Ureter (tissue), 1 donor: ENCODE results near the gene ABHD3. TPM values are rescaled to one million over a fixed set of nuclear protein-coding genes. Genes with fewer than 3 reads are reported as not detected.
"Not testable (repeated sequence)": the region's sequence is repeated elsewhere in the genome, so short reads cannot be mapped to it uniquely, and the experiment has no call there.

Experiments
- DNase-seq: peaks from one replicate; pipeline ENCODE4 v3.0.0-alpha.2; 2020; ENCODE audit warnings: low spot score
- total RNA-seq: library from RNA; stranded (reverse); gene quantifications from one replicate; pipeline ENCODE4 v1.2.4, GENCODE V29; 2023
- donor health status: DM: yes; HTN: yes; CAD: no.

The ABHD3 gene
- total RNA-seq, 1 donor from 2014 or later, result 16.5 TPM

DNA sequence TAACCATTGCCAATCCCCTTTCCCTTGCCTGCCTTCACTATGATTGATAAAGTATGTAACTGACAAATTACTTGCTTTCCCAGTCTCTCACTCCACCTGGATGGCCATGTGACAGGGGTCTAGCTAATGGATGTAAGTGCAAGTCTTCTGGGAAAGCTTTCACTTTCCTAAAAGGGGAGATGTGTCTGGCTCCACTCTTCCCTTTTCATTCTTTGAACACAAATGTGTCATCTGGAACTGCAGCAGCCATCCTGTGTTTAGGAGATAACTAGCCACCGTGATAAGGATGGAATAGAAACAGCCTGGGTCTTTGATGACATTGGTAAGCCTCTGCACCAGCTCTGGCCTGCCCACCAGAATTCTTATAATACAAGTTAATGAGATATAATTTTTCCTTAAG is 54.3 kb downstream of the ABHD3 start:
- DNase-seq, result no peak

GRCh38 chr18:21640375-21640774 is 64.2 kb downstream of the ABHD3 start:
- DNase-seq, result not testable (repeated sequence)

DNA sequence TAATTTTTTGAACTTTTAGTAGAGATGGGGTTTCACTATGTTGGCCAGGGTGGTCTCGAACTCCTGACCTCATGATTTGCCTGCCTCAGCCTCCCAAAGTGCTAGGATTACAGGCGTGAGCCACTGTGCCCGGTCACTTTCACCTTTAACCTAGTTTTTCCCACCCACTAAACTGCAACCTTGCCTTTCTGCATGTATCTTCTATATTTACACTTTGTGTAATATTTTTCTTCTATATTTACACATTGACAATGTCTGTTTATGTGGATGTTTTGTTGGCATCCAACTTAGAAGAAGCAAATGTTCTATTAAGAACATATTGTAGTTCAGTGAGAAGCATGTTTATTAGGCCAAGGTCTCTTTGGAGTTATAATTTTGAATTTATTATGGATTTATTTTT is 65.8 kb downstream of the ABHD3 start:
- no peak for DNase-seq

- no peak for DNase-seq
Observed at GRCh38 chr18:21636769-21637168, 67.8 kb downstream of the ABHD3 start.

DNA sequence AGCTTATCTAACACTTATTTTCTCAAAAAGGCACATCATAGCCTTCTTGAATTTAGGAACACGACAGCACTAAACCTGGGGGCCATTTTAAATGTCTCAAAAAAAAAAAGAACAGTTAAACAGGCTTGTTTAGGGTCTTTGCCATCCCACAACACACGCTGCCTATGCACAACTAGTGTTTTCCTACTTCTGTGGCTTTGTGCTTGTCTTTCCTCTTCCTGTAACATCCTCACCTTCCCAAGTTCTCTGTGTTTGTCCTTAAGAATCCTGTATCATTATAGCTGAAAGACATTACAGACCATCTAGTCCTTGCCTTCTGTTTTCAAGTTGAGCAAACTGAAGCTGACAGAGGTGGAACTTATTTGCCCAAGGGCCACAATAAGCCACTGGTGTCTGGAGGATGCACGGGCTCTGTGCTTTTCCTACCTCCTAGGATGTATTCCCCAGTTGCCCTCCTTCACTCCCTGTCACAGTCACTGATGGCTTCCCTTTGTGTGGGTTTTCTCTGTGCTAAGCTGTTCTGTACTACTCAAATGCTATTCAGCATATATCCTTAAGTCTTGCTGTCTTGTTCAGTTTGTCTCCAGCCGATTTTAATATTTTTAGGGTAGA is 69.9 kb downstream of the ABHD3 start:
- no peak for DNase-seq

DNA sequence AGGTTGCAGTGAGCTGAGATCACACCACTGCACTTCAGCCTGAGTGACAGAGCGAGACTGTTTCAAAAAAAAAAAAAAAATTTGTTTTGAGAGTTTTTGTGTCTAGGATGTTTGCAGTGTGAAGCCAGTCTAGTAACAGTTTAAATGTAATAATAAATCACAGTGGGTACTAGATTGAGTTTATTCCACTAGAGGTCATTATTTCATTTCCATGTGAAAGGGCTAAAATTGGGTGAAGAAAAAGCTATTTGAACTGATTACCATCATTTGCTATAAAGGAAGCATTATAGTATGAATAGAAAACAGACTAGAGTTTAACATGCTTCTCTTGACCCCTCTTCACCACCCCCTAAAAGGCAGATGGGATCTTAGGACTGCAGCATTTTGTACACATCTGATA is 72.2 kb downstream of the ABHD3 start:
- DNase-seq, result no peak

GRCh38 chr18:21629089-21629832 is 75.3 kb downstream of the ABHD3 start:
- DNase-seq, result no peak

GRCh38 chr18:21621640-21622039 is 82.9 kb downstream of the ABHD3 start:
- DNase-seq, result not testable (repeated sequence)

DNA sequence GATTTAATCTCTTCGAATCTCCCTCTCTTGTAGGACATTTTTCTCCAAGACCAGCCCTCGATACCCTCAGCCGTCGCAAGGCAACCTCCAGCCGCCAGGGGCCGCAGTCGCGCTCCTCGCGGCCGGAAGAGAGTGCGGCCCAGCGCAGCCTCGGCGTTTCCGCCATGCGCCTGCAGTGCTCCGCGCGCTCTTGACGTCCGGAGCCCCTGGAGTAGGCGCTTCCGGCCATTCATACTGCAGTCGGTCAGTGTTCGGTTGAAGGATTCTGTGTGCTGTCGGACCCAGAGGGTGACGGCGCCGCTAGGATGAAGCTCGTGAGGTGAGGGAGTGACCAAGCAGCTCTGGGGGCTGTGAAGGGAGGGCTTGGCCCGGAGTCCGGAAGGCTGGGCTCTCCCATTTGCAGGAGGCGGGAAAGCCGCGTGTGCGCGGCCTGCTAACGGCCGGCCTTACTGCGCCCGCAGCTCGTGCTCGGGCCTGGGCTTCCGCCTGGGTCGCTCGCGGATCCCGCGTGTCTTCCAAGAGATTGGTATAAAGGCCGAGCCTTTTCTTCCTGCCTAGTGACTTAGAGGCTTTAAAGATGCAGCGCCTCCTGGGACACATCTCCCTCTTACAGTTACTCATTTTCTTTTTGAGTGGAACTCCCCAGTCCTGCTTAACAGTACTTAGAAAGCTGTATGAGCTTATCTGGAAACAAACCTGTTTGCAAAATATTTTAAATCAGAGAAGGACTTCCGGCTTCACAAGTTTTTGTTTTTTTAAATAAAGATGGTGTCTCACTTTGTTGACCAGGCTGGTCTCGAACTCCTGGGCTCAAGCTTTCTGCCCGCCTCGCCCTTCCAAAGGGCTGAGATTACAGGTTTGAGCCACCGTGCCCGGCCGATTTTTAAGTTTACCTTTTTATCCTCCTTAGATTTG is 92.2 kb downstream of the ABHD3 start, which contains the start of gene SNRPD1:
SNRPD1 (plus strand) TSS at position 190 of the 915 bp plus-strand sequence; CDS start at position 306, 116 bp downstream.
- peak; percentile 87 for DNase-seq

- DNase-seq, result not testable (repeated sequence)
Observed at GRCh38 chr18:21611401-21612124, 93.0 kb downstream of the ABHD3 start.

- no peak for DNase-seq
Observed at GRCh38 chr18:21605213-21605612, 99.4 kb downstream of the ABHD3 start.

DNA sequence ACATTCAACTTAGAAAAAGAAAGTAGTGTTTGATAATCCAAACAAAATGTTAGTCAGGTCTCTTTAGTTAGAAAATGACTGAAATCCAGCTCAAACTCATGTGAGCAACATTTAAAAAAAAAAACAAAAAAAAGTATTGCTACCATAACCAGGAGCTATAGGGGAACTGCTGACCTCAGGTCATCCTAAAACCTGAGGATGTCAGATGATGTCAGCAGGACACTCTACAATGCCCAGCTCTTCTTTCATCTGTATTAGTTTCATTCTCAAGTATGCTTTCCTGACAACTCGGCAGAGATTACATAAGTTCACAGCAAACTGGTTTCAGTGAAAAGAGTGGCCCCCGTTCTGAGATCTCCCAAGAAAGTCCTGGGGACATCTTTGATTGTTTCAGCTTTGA is 99.9 kb downstream of the ABHD3 start:
- no peak for DNase-seq

DNA sequence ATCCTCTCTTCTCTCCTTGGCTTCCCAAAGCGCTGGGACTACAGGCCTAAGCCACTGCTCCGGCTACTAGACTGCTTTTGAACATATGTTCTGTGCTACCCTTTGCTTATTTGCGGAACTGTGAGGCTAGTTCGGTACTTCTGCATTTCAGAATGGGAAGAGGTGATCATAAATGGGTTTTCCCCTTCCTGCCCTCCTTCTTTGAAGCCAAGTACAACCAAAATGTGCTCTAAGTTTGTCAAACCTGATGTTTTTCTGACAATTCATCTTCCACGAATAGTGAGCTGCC is 102.3 kb downstream of the ABHD3 start:
- no peak for DNase-seq

Other genes starting within 250 kb of the ABHD3 start
- 22.0 TPM for gene ESCO1, start 104.1 kb downstream of the ABHD3 start, total RNA-seq
- 55.8 TPM for gene SNRPD1, start 92.5 kb downstream of the ABHD3 start, total RNA-seq
- 45.3 TPM for gene MIB1, start 36.0 kb upstream of the ABHD3 start, total RNA-seq